D721Med (cell line): ENCODE data around the gene HOGA1.
A peak's percentile ranks its signal among the peaks of the same experiment; 100 is the strongest.
"Not testable (repeated sequence)": the region's sequence is repeated elsewhere in the genome, so short reads cannot be mapped to it uniquely, and the experiment has no call there.

Source experiments
- DNase-seq: peaks from one replicate; pipeline ENCODE4 v3.0.0; 2011; ENCODE audit warnings: low spot score; ENCODE audit not compliant: insufficient read length
- FAIRE-seq: peaks from 2 replicates; lab custom pipeline; 2011; peaks lifted over from hg19 to GRCh38; lab: Jason Lieb, UNC
- CTCF ChIP-seq: IDR thresholded peaks from 2 replicates; pipeline ENCODE4 v1.5.1; 2012; ENCODE audit warnings: mild to moderate bottlenecking, control low read depth; ENCODE audit not compliant: insufficient read depth; ENCODE audit errors: missing control alignments

Gene HOGA1

DNA sequence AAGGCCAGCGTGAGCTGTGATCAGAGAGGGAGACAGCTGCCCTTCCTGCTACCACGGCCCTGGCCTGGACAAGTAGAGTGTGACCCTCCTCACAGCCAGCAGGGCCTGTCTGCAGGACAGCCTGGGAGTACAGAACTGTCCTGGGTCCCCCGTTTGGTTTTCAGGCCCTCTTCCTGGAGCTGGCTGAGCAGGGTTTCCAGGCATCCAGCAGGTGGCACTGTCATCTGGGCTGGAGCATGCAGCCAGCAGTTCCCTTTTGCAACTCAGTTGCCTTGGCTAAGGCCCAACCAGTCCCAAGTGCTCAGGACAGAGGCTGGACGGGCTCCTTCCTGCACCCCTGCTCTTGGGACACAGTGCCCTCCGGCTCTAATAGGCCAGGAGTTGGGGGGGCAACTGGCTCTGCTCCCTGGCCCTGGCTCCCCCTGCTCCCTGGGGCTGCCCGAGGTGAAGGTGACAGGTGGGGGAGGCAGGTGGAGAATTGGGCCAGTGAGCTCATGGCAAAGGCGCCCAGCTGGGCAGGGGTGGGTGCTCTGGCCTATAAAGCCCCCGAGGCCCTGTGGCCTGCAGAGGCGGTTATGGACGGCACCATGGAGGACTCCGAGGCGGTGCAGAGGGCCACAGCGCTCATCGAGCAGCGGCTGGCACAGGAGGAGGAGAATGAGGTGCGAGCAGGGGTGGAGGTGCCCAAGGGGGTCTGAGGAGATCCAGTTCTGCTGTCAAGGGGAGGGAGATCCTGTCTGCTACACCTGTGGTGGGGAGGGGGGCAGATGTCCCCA, 11.8 kb upstream of the HOGA1 start, which contains the start of gene ANKRD2:
ANKRD2 (plus strand) TSS at position 566 of the 776 bp plus-strand sequence; CDS start at position 576, 10 bp downstream.
- FAIRE-seq (no peak), DNase-seq (peak; percentile 60)
- TF ChIP-seq CTCF: peak; percentile 71

GRCh38 chr10:97573021-97573420, 11.2 kb upstream of the HOGA1 start:
- no peak for TF ChIP-seq CTCF
- FAIRE-seq: no peak
- DNase-seq: no peak

DNA sequence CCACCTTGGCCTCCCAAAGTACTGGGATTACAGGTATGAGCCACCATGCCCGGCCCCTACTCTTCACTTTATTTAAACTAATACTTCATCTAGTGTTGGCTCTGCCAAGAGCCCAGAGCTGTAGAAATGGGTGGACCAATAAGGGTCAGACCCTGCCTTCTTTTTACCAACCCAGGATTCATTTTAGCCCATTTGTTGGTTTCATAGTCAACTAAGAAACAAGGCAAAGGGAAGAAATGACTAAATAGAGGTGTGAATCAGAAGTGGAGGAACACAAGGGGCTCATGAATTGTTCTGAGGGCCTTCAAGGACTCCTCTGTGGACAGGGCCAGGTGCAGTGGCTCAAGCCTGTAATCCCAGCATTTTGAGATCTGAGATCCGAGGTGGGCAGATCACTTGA, 10.5 kb upstream of the HOGA1 start:
- FAIRE-seq (no peak), DNase-seq (no peak)
- no peak for TF ChIP-seq CTCF

GRCh38 chr10:97574374-97575126, 9.6 kb upstream of the HOGA1 start:
- FAIRE-seq (no peak), DNase-seq (no peak)
- TF ChIP-seq CTCF: no peak

DNA sequence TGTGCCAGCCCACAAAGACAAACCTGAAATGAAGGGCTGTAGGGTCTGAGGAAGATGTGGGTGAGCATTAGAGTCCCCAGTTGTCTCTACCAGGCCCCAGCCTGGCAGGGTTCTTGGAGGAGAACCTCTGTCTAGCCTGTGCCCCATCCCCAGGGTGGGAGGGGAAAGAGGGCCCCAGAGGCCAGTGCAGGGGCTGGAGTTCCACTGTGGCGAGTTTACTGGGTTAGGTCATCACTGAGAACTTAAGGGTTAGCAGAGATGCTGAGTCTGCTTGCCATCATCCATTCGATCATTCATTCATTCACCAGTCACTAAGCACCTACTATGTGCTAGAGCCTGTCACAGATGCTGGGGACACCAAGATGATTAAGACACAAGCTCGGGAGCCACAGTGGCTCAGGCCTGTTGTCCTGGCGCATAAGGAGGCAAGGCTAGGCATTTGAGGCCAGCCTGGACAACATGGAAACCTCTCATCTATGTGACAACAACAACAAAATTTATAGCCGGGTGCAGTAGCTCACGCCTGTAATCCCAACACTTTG, 9.0 kb upstream of the HOGA1 start:
- FAIRE-seq: no peak
- no peak for TF ChIP-seq CTCF
- no peak for DNase-seq

DNA sequence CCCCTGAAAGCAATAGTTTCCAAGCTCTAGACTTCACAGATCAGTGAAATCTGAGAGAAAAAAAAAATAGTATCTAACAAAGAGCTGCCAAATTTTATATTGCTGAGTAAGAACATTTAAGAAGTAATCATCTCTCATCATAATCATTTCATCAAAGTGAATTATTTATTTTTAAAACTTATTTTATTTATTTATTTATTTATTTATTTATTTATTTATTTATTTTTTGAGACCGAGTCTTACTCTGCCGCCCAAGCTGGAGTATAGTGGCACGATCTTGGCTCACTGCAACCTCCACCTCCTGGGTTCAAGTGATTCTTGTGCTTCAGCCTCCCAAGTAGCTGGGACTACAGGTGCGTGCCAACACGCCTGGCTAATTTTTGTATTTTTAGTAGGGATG, 7.7 kb upstream of the HOGA1 start:
- FAIRE-seq, DNase-seq: not testable (repeated sequence)

- no peak for FAIRE-seq
- DNase-seq: no peak
- no peak for TF ChIP-seq CTCF
These were observed 6.5 kb upstream of the HOGA1 start for GRCh38 chr10:97577701-97578100.
